Activated CD4-positive, alpha-beta T cell treated with anti-CD3 and anti-CD28 coated beads for 4 hours (primary cell): ENCODE measurements around the gene GBX1.
A peak's percentile ranks its signal among the peaks of the same experiment; 100 is the strongest.

Experiments used
- DNase-seq, 2 donors: peaks; one replicate each; pipeline ENCODE4 v3.0.0-alpha.2; 2020

GBX1 gene

GRCh38 chr7:151125470-151125845, 42.0 kb downstream of the GBX1 start:
- DNase-seq = no peak

- no peak for DNase-seq
Observed at GRCh38 chr7:151124899-151125399, 42.5 kb downstream of the GBX1 start.

GRCh38 chr7:151124481-151124880, 43.0 kb downstream of the GBX1 start:
- no peak for DNase-seq

GRCh38 chr7:151123822-151124464, 43.6 kb downstream of the GBX1 start:
- peak; percentile 82 to 86 for DNase-seq

GRCh38 chr7:151123158-151123821, 44.2 kb downstream of the GBX1 start:
- no peak for DNase-seq

- DNase-seq = no peak
Observed at GRCh38 chr7:151122796-151123157, 44.7 kb downstream of the GBX1 start.

GRCh38 chr7:151122276-151122675, 45.2 kb downstream of the GBX1 start:
- DNase-seq = no peak

- no peak for DNase-seq
Observed at GRCh38 chr7:151121380-151122170, 45.9 kb downstream of the GBX1 start.

- DNase-seq = no peak
Observed at GRCh38 chr7:151120896-151121295, 46.6 kb downstream of the GBX1 start.

- DNase-seq = no peak
Observed at GRCh38 chr7:151119902-151120301, 47.6 kb downstream of the GBX1 start.

- DNase-seq = no peak
Observed at GRCh38 chr7:151119055-151119415, 48.5 kb downstream of the GBX1 start.

- no peak for DNase-seq
Observed at GRCh38 chr7:151118108-151119054, 49.1 kb downstream of the GBX1 start.

- DNase-seq = peak; percentile 25 to 30
Observed at GRCh38 chr7:151117565-151117964, 49.9 kb downstream of the GBX1 start.

GRCh38 chr7:151116603-151117440, 50.7 kb downstream of the GBX1 start:
- DNase-seq = no peak

- DNase-seq = no peak
Observed at GRCh38 chr7:151115836-151116418, 51.6 kb downstream of the GBX1 start.

GRCh38 chr7:151115121-151115835, 52.2 kb downstream of the GBX1 start:
- DNase-seq = peak; percentile 18 to 31

- DNase-seq = no peak
Observed at GRCh38 chr7:151114151-151115090, 53.1 kb downstream of the GBX1 start.

GRCh38 chr7:151113344-151114150, 53.9 kb downstream of the GBX1 start:
- no peak for DNase-seq
